ENCODE results near the gene HOXC6. TPM values are rescaled to one million over a fixed set of nuclear protein-coding genes. Genes with fewer than 3 reads are reported as not detected.

The HOXC6 gene
- total RNA-seq, 4 donors from 2014 or later = 0.48 TPM; not detected in 3

DNA sequence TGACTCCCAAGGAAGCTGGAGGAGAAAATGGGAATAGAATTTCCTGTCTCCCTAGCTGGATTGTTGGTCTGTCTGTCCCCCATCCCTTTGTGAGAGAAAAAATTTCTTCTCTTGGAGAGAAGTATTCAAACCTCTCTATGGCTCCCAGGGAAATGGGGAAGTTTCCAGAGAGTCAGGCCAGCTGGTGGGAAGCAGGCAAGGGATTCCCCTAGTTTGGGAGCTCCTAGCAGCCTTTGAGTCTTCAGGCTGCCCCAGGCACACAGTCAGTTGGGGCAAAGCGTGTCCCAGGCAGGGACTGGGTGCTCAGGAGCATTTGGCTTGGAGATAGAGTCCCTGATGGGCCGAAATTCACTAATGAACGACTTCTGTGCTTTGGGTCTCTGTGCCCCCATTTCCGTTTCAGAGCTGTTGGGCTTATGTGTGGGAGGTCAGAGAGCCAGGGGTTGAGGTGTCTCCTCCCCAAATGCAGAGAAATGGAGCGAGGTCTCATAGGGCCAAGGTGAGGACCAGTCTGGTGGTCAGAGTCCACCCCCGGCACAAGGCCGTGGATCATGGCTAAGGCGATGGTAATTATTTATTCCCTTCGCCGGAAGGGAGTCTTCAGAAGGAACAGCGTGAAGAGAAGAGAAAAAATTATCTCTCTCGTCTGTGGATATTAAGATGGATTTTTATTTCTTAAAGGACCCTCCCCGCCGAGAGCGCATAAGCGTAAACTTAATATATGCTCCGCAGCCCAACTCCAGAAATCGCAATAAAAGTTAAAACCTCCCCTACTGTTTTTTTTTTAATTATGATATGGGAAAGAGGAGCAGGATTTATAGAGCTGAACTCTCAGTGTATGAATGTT, 34.9 kb upstream of the HOXC6 start:
- in situ Hi-C loops (cut with MboI; ENCODE audit: low pct_ligation_motif_present in 1 of 4, low pct_unique_long_range_greater_than_20kb in 1 of 4, low sequenced_read_pairs in 3 of 4) = loop anchor here in 1 of 4 donors (25.0 kb wide), 1 partner anchor 206 kb away; no protein-coding TSS in a partner anchor
- DNase-seq = no peak
- Histone ChIP-seq H3K36me3 (no peaks in the 10 kb centered on the region), H3K4me1 (peaks cover 16 to 31% (median 23%) of the 10 kb centered on the region in 4 donors), H3K27ac (no peak overlapping the region), H3K27me3 (peaks cover 100% of the 10 kb centered on the region), H3K4me3 (no peak overlapping the region), H3K9me3 (no peaks in the 10 kb centered on the region)
- TF ChIP-seq POLR2AphosphoS5 (IDR thresholded peaks at IDR 0.05) (no peak), EP300 (IDR thresholded peaks at IDR 0.05; ENCODE audit: low read depth) (no peak), POLR2A (IDR thresholded peaks at IDR 0.05) (no peak)
- WGBS, 2 donors (ENCODE audit: low coverage in 1 of 2) = 60 to 62% methylated on average over 10 to 18 of the region's 18 CpGs
- intact Hi-C loops (cut with DNase I; ENCODE audit: low total_unique reads) = no loop called here

GRCh38 chr12:53994009-53994263, 34.3 kb upstream of the HOXC6 start:
- Histone ChIP-seq H3K9me3 (no peaks in the 10 kb centered on the region), H3K4me3 (no peak overlapping the region), H3K36me3 (no peaks in the 10 kb centered on the region), H3K27me3 (peaks cover 100% of the 10 kb centered on the region), H3K27ac (no peak overlapping the region), H3K4me1 (peaks cover 16 to 31% (median 23%) of the 10 kb centered on the region in 4 donors)
- intact Hi-C loops (cut with DNase I; ENCODE audit: low total_unique reads) (no loop called here), in situ Hi-C loops (cut with MboI; ENCODE audit: low pct_ligation_motif_present in 1 of 4, low pct_unique_long_range_greater_than_20kb in 1 of 4, low sequenced_read_pairs in 3 of 4) (loop anchor here in 1 of 4 donors (25.0 kb wide), 1 partner anchor 207 kb away; no protein-coding TSS in a partner anchor)
- DNase-seq = no peak
- WGBS, 2 donors (ENCODE audit: low coverage in 1 of 2) = 20 to 45% methylated on average over 4 to 19 of the region's 19 CpGs
- TF ChIP-seq, protein P1, sequence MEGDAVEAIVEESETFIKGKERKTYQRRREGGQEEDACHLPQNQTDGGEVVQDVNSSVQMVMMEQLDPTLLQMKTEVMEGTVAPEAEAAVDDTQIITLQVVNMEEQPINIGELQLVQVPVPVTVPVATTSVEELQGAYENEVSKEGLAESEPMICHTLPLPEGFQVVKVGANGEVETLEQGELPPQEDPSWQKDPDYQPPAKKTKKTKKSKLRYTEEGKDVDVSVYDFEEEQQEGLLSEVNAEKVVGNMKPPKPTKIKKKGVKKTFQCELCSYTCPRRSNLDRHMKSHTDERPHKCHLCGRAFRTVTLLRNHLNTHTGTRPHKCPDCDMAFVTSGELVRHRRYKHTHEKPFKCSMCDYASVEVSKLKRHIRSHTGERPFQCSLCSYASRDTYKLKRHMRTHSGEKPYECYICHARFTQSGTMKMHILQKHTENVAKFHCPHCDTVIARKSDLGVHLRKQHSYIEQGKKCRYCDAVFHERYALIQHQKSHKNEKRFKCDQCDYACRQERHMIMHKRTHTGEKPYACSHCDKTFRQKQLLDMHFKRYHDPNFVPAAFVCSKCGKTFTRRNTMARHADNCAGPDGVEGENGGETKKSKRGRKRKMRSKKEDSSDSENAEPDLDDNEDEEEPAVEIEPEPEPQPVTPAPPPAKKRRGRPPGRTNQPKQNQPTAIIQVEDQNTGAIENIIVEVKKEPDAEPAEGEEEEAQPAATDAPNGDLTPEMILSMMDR (IDR thresholded peaks at IDR 0.05) = no peak
- TF ChIP-seq EP300 (IDR thresholded peaks at IDR 0.05; ENCODE audit: low read depth) (no peak), POLR2AphosphoS5 (IDR thresholded peaks at IDR 0.05) (no peak)

GRCh38 chr12:53994264-53995001, 33.8 kb upstream of the HOXC6 start:
- DNase-seq = no peak
- no peak for TF ChIP-seq POLR2AphosphoS5 (IDR thresholded peaks at IDR 0.05)
- no peak for TF ChIP-seq POLR2A (IDR thresholded peaks at IDR 0.05)
- TF ChIP-seq, protein P1 (IDR thresholded peaks at IDR 0.05) = no peak
- no peak for TF ChIP-seq EP300 (IDR thresholded peaks at IDR 0.05; ENCODE audit: low read depth)
- in situ Hi-C loops (cut with MboI; ENCODE audit: low pct_ligation_motif_present in 1 of 4, low pct_unique_long_range_greater_than_20kb in 1 of 4, low sequenced_read_pairs in 3 of 4) = loop anchor here in 1 of 4 donors (25.0 kb wide), 1 partner anchor 207 kb away; no protein-coding TSS in a partner anchor
- 0 to 10% methylated on average over 10 to 33 of the region's 60 CpGs for WGBS, 2 donors (ENCODE audit: low coverage in 1 of 2)
- Histone ChIP-seq H3K27ac (no peak overlapping the region), H3K9me3 (no peaks in the 10 kb centered on the region), H3K4me1 (peaks cover 16 to 32% (median 23%) of the 10 kb centered on the region in 4 donors), H3K4me3 (peak overlapping the region in 1 of 4 donors; percentile 53), H3K36me3 (no peaks in the 10 kb centered on the region), H3K27me3 (peaks cover 100% of the 10 kb centered on the region)
- intact Hi-C loops (cut with DNase I; ENCODE audit: low total_unique reads) = no loop called here

DNA sequence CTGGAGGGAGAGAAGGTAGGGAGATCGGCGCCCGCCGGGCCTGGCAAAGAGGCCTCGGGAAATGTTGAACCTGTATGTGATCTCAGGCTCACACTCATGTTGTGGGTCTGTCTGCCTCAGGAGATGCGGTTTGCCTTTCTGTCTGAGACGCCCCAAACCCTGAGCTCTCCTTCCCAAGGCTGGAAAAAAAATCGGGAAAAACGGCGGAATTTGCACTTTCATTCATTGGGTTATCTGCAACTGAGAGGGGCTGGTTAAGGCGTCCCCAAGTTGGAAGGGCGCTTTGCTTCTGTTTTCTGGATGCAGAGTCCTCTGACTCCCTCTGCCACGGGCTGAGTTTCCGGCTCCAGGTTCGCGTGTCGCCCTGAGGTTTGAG, 33.2 kb upstream of the HOXC6 start:
- TF ChIP-seq EP300 (IDR thresholded peaks at IDR 0.05; ENCODE audit: low read depth) = no peak
- no peak for TF ChIP-seq POLR2A (IDR thresholded peaks at IDR 0.05)
- TF ChIP-seq, protein P1 (IDR thresholded peaks at IDR 0.05) = no peak
- no peak for TF ChIP-seq POLR2AphosphoS5 (IDR thresholded peaks at IDR 0.05)
- in situ Hi-C loops (cut with MboI; ENCODE audit: low pct_ligation_motif_present in 1 of 4, low pct_unique_long_range_greater_than_20kb in 1 of 4, low sequenced_read_pairs in 3 of 4) (loop anchor here in 1 of 4 donors (25.0 kb wide), 1 partner anchor 208 kb away; no protein-coding TSS in a partner anchor), intact Hi-C loops (cut with DNase I; ENCODE audit: low total_unique reads) (no loop called here)
- no peak overlapping the region for H3K27ac ChIP-seq
- whole genome bisulfite sequencing, 2 donors (ENCODE audit: low coverage in 1 of 2) = 6% methylated on average over 17 of the region's 17 CpGs; no CpG with 5 or more reads in 1 of the 2 donors
- peaks cover 17 to 37% (median 28%) of the 10 kb centered on the region in 4 donors for H3K4me1 ChIP-seq
- no peaks in the 10 kb centered on the region for H3K36me3 ChIP-seq
- H3K9me3 ChIP-seq = no peaks in the 10 kb centered on the region
- no peak for DNase-seq
- H3K4me3 ChIP-seq = peak overlapping the region in 1 of 4 donors; percentile 53
- peaks cover 100% of the 10 kb centered on the region for H3K27me3 ChIP-seq
